IPS-NIHi7 (cell line): ENCODE data around the gene PCDHA1.

Experiments used
- DNase-seq: peaks from one replicate; pipeline ENCODE4 v3.0.0; 2012; ENCODE audit warnings: mixed read lengths; ENCODE audit errors: extremely low spot score

PCDHA1 gene

GRCh38 chr5:140923601-140924000 lies 137.7 kb downstream of the PCDHA1 start:
- DNase-seq = no peak

GRCh38 chr5:140925806-140926442 lies 140.0 kb downstream of the PCDHA1 start, which contains the start of gene PCDHAC1:
Gene PCDHAC1 (plus strand): TSS chr5:140926299. CDS start chr5:140926893, 594 bp downstream.
- DNase-seq = peak; percentile 80

GRCh38 chr5:140926443-140927227 lies 140.7 kb downstream of the PCDHA1 start:
- peak; percentile 92 for DNase-seq

GRCh38 chr5:140927228-140927573 lies 141.3 kb downstream of the PCDHA1 start:
- DNase-seq = peak; percentile 40

GRCh38 chr5:140934964-140935606 lies 149.1 kb downstream of the PCDHA1 start:
- DNase-seq = no peak

GRCh38 chr5:140946578-140946977 lies 160.6 kb downstream of the PCDHA1 start:
- no peak for DNase-seq

- DNase-seq = no peak
Observed at GRCh38 chr5:140951636-140952035, 165.7 kb downstream of the PCDHA1 start.

- DNase-seq = peak; percentile 28
Observed at GRCh38 chr5:140953234-140953633, 167.3 kb downstream of the PCDHA1 start.

GRCh38 chr5:140962190-140962589 lies 176.2 kb downstream of the PCDHA1 start:
- no peak for DNase-seq

GRCh38 chr5:140964356-140964755 lies 178.4 kb downstream of the PCDHA1 start:
- DNase-seq = no peak

- no peak for DNase-seq
Observed at GRCh38 chr5:140965905-140966292, 180.0 kb downstream of the PCDHA1 start.

- DNase-seq = peak; percentile 72
Observed at GRCh38 chr5:140966293-140967225, 180.6 kb downstream of the PCDHA1 start, which contains the start of gene PCDHAC2. Gene PCDHAC2 (plus strand): TSS chr5:140966476. CDS start chr5:140966767, 291 bp downstream.

- DNase-seq = no peak
Observed at GRCh38 chr5:140967226-140967893, 181.4 kb downstream of the PCDHA1 start.

GRCh38 chr5:140969880-140970279 lies 183.9 kb downstream of the PCDHA1 start:
- no peak for DNase-seq

- no peak for DNase-seq
Observed at GRCh38 chr5:140973550-140973949, 187.6 kb downstream of the PCDHA1 start.

- no peak for DNase-seq
Observed at GRCh38 chr5:140977003-140977402, 191.1 kb downstream of the PCDHA1 start.

GRCh38 chr5:140978260-140978659 lies 192.3 kb downstream of the PCDHA1 start:
- no peak for DNase-seq

GRCh38 chr5:140978983-140979382 lies 193.0 kb downstream of the PCDHA1 start:
- DNase-seq = no peak

- DNase-seq = no peak
Observed at GRCh38 chr5:140982083-140982716, 196.3 kb downstream of the PCDHA1 start.

- peak; percentile 55 for DNase-seq
Observed at GRCh38 chr5:140986117-140986521, 200.2 kb downstream of the PCDHA1 start.
